Gastrocnemius medialis (tissue), 4 donors: ENCODE measurements around the gene ATP6V1E1.

Experiments
- POLR2A ChIP-seq, 2 donors: fragments of 450-650 bp; IDR thresholded peaks; one replicate each; pipeline ENCODE4 v1.6.1; 2017; ENCODE audit warnings: antibody characterized with exemption in 2 of 2, mild to moderate bottlenecking in 2 of 2, moderate library complexity in 2 of 2
- TF ChIP-seq, protein P1 (sequence below), 5 experiments: fragments of 450-650 bp in 3 of 5; fragments of 200-600 bp in 2 of 5; sonication (generic) in 2 of 5; IDR thresholded peaks in 4 of 5; conservative IDR thresholded peaks in 1 of 5; 1 replicate in 4 of 5; 2 replicates in 1 of 5; pipeline ENCODE4 v1.5.1; 2016 to 2019; ENCODE audit warnings: antibody characterized with exemption in 5 of 5, mild to moderate bottlenecking in 3 of 5, moderate library complexity in 3 of 5

DNA sequence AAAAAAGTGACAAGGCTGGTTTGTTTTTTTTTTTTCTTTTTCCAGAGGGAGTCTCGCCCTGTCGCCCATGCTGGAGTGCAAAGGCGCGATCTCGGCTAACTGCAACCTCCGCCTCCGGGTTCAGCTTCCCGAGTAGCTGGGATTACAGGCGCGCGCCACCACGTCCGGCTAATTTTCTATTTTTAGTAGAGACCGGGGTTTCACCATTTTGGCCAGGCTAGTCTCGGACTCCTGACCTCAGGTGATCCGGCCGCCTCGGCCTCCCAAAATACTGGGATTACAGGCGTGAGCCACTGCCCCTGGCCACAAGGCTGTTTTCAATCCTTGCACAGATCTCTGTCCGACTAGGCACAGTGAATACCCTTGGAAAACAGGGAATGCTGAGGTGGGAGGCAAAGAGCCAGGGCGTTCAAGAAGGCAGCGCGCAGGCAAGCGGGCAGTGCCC is 566 bp downstream of the ATP6V1E1 start:
- TF ChIP-seq, protein P1, sequence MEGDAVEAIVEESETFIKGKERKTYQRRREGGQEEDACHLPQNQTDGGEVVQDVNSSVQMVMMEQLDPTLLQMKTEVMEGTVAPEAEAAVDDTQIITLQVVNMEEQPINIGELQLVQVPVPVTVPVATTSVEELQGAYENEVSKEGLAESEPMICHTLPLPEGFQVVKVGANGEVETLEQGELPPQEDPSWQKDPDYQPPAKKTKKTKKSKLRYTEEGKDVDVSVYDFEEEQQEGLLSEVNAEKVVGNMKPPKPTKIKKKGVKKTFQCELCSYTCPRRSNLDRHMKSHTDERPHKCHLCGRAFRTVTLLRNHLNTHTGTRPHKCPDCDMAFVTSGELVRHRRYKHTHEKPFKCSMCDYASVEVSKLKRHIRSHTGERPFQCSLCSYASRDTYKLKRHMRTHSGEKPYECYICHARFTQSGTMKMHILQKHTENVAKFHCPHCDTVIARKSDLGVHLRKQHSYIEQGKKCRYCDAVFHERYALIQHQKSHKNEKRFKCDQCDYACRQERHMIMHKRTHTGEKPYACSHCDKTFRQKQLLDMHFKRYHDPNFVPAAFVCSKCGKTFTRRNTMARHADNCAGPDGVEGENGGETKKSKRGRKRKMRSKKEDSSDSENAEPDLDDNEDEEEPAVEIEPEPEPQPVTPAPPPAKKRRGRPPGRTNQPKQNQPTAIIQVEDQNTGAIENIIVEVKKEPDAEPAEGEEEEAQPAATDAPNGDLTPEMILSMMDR (IDR thresholded peaks at IDR 0.05 in 4 of 5, conservative IDR thresholded peaks at IDR 0.05 in 1 of 5) = no peak
- no peak for TF ChIP-seq POLR2A (IDR thresholded peaks at IDR 0.05)
